Measurements from ENCODE around the gene CRYZL1.
"Not testable (repeated sequence)": the region's sequence is repeated elsewhere in the genome, so short reads cannot be mapped to it uniquely, and the experiment has no call there.

The CRYZL1 gene

GRCh38 chr21:33641352-33642026 lies at the start of gene CRYZL1:
TSS of gene CRYZL1 (minus strand) at chr21:33641741. CDS start at chr21:33631551, 10,190 bp downstream.
- peak; percentile 100 for DNase-seq

GRCh38 chr21:33690874-33691273 lies 49.3 kb upstream of the CRYZL1 start:
- no peak for DNase-seq

- no peak for DNase-seq
These were observed 46.8 kb upstream of the CRYZL1 start for GRCh38 chr21:33688353-33688752.

- no peak for DNase-seq
These were observed 46.1 kb upstream of the CRYZL1 start for GRCh38 chr21:33687634-33688033.

GRCh38 chr21:33686386-33686785 lies 44.8 kb upstream of the CRYZL1 start:
- no peak for DNase-seq

GRCh38 chr21:33685613-33686197 lies 44.2 kb upstream of the CRYZL1 start:
- DNase-seq: no peak

GRCh38 chr21:33684923-33685560 lies 43.5 kb upstream of the CRYZL1 start:
- no peak for DNase-seq

GRCh38 chr21:33684068-33684467 lies 42.5 kb upstream of the CRYZL1 start:
- no peak for DNase-seq

- no peak for DNase-seq
These were observed 41.6 kb upstream of the CRYZL1 start for GRCh38 chr21:33682992-33683627.

- no peak for DNase-seq
These were observed 39.3 kb upstream of the CRYZL1 start for GRCh38 chr21:33680870-33681269.

GRCh38 chr21:33677450-33677849 lies 35.9 kb upstream of the CRYZL1 start:
- no peak for DNase-seq

- not testable (repeated sequence) for DNase-seq
These were observed 35.1 kb upstream of the CRYZL1 start for GRCh38 chr21:33676666-33677065.

- DNase-seq: no peak
These were observed 32.7 kb upstream of the CRYZL1 start for GRCh38 chr21:33674226-33674625.

- DNase-seq: no peak
These were observed 31.9 kb upstream of the CRYZL1 start for GRCh38 chr21:33673473-33673872.

- DNase-seq: no peak
These were observed 28.8 kb upstream of the CRYZL1 start for GRCh38 chr21:33670076-33670978.

GRCh38 chr21:33668620-33669019 lies 27.1 kb upstream of the CRYZL1 start:
- no peak for DNase-seq

- no peak for DNase-seq
These were observed 26.6 kb upstream of the CRYZL1 start for GRCh38 chr21:33668180-33668579.

- no peak for DNase-seq
These were observed 26.1 kb upstream of the CRYZL1 start for GRCh38 chr21:33667636-33668035.

GRCh38 chr21:33666153-33666552 lies 24.6 kb upstream of the CRYZL1 start:
- no peak for DNase-seq

- no peak for DNase-seq
These were observed 22.6 kb upstream of the CRYZL1 start for GRCh38 chr21:33664135-33664534.

GRCh38 chr21:33663241-33663640 lies 21.7 kb upstream of the CRYZL1 start:
- no peak for DNase-seq

GRCh38 chr21:33662046-33662445 lies 20.5 kb upstream of the CRYZL1 start:
- DNase-seq: no peak

- DNase-seq: no peak
These were observed 19.6 kb upstream of the CRYZL1 start for GRCh38 chr21:33661146-33661545.
